MCF 10A (cell line): ENCODE measurements around the gene RBFA. TPM values are rescaled to one million over a fixed set of nuclear protein-coding genes. Genes with fewer than 3 reads are reported as not detected.
"Not testable (repeated sequence)": the region's sequence is repeated elsewhere in the genome, so short reads cannot be mapped to it uniquely, and the experiment has no call there.

Experiments
- BruUV-seq: library from RNA; stranded (reverse); fragments of 400-500 nt; replicated peaks from 2 replicates; lab custom pipeline; 2021; lab: Mats Ljungman, UMichigan
- CTCF ChIA-PET: fragments of 300-600 bp; sonication (Branson Sonifier 250); formaldehyde crosslinking; extraction: SDS; loops from one replicate; lab custom pipeline; 2021; ENCODE audit warnings: antibody characterized with exemption, inconsistent platforms; lab: Yijun Ruan, JAX
- POLR2A ChIA-PET: fragments of 300-600, 350-650 bp; sonication (Branson Sonifier 250); formaldehyde crosslinking; extraction: SDS; loops from one replicate; lab custom pipeline; 2020; ENCODE audit warnings: antibody characterized with exemption, inconsistent platforms; lab: Yijun Ruan, JAX
- DNase-seq: peaks from one replicate; pipeline ENCODE4 v3.0.0-alpha.2; 2018; ENCODE audit not compliant: unreplicated experiment
- H3K27ac Mint-ChIP-seq: one replicate; pipeline ENCODE4 v1.8.0; 2022; ENCODE audit warnings: mild to moderate bottlenecking, low read depth, mixed read lengths; ENCODE audit not compliant: unreplicated experiment
- H3K27me3 Mint-ChIP-seq: one replicate; pipeline ENCODE4 v1.8.0; 2022; ENCODE audit warnings: mixed read lengths; ENCODE audit not compliant: insufficient read depth, unreplicated experiment
- H3K36me3 Mint-ChIP-seq: one replicate; pipeline ENCODE4 v1.8.0; 2022; ENCODE audit warnings: mild to moderate bottlenecking, moderate library complexity, mixed read lengths; ENCODE audit not compliant: insufficient read depth, unreplicated experiment
- H3K4me1 Mint-ChIP-seq: one replicate; pipeline ENCODE4 v1.8.0; 2022; ENCODE audit warnings: mixed read lengths; ENCODE audit not compliant: insufficient read depth, unreplicated experiment
- H3K4me3 Mint-ChIP-seq: one replicate; pipeline ENCODE4 v1.8.0; 2022; ENCODE audit warnings: mild to moderate bottlenecking, moderate library complexity, mixed read lengths; ENCODE audit not compliant: unreplicated experiment
- H3K9me3 Mint-ChIP-seq: one replicate; pipeline ENCODE4 v1.8.0; 2022; ENCODE audit warnings: mixed read lengths; ENCODE audit not compliant: unreplicated experiment
- intact Hi-C: fragments of 100-400 bp; cut with micrococcal nuclease; formaldehyde crosslinking; loops from 2 replicates; pipeline ENCODE4 v1.14.1; 2022
- total RNA-seq: library from RNA; stranded (reverse); gene quantifications from 2 replicates; pipeline ENCODE4 v1.2.3, GENCODE V29; 2022
- TF ChIP-seq, protein P1 (sequence below): fragments of 200-600 bp; IDR thresholded peaks from one replicate; pipeline ENCODE4 v1.8.0; 2022; ENCODE audit warnings: antibody characterized with exemption, mild to moderate bottlenecking; ENCODE audit not compliant: unreplicated experiment

The RBFA gene
- total RNA-seq, 1 experiment from 2014 or later, result 47.4 TPM

DNA sequence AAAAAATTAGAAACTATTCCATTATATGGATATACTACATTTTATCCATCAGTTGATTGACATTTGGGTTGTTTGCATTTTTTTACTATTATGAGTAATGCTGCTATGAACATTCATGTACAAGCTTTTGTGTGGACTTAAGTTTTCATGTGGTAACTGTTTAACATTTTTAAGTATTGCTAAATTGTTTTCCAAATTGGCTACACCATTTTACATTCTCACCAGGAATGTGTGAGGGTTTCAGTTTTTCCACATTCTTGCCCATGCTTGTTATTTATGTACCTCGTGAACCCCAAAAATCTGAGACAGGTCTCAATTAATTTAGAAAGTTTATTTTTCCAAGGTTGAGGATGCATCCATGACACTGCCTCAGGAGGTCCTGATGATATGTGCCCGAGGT lies 42.7 kb upstream of the RBFA start:
- Mint-ChIP-seq H3K36me3 (peaks cover 17% of the 10 kb centered on the region), H3K9me3 (no peaks in the 10 kb centered on the region), H3K27me3 (no peaks in the 10 kb centered on the region), H3K4me3 (no peak overlapping the region), H3K27ac (no peak overlapping the region), H3K4me1 (peaks cover 6% of the 10 kb centered on the region)
- ChIA-PET POLR2A (interaction anchor here (0.6 to 7.3 kb wide), 7 partner anchors 12 to 85 kb away, joined by 3 to 113 read pairs (median 4); partner anchors contain the start of gene RBFA), CTCF (no interaction called here)
- TF ChIP-seq, protein P1, sequence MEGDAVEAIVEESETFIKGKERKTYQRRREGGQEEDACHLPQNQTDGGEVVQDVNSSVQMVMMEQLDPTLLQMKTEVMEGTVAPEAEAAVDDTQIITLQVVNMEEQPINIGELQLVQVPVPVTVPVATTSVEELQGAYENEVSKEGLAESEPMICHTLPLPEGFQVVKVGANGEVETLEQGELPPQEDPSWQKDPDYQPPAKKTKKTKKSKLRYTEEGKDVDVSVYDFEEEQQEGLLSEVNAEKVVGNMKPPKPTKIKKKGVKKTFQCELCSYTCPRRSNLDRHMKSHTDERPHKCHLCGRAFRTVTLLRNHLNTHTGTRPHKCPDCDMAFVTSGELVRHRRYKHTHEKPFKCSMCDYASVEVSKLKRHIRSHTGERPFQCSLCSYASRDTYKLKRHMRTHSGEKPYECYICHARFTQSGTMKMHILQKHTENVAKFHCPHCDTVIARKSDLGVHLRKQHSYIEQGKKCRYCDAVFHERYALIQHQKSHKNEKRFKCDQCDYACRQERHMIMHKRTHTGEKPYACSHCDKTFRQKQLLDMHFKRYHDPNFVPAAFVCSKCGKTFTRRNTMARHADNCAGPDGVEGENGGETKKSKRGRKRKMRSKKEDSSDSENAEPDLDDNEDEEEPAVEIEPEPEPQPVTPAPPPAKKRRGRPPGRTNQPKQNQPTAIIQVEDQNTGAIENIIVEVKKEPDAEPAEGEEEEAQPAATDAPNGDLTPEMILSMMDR, result no peak
- no TSS peak for BruUV-seq
- DNase-seq, result no peak
- intact Hi-C loops, result no loop called here

GRCh38 chr18:79999701-80000100 lies 34.5 kb upstream of the RBFA start:
- CTCF ChIA-PET, H3K36me3 Mint-ChIP-seq, H3K27me3 Mint-ChIP-seq, intact Hi-C loops, H3K4me3 Mint-ChIP-seq, H3K9me3 Mint-ChIP-seq, H3K4me1 Mint-ChIP-seq, BruUV-seq, DNase-seq, H3K27ac Mint-ChIP-seq: not testable (repeated sequence)
- POLR2A ChIA-PET, result interaction anchor here (0.8 kb wide), 1 partner anchor 11 kb away, joined by 3 read pairs; no protein-coding TSS in a partner anchor

DNA sequence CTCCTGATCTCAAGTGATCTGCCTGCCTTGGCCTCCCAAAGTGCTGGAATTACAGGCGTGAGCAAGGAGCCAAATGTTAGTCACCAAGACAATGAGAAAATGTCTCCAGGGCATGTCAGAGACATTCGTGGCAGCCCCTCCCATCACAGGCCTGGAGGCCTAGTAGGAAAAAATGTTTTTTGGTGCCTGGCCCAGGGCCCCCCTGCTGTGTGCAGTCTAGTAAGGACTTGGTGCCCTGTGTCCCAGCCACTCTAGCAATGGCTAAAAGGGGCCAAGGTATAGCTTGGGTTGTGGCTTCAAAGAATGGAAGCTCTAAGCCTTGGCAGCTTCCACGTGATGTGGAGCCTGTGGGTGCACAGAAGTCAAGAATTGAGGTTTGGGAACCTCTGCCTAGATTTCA lies 33.4 kb upstream of the RBFA start:
- H3K36me3 Mint-ChIP-seq, result no peaks in the 10 kb centered on the region
- TF ChIP-seq, protein P1, result no peak
- peaks cover 9% of the 10 kb centered on the region for H3K9me3 Mint-ChIP-seq
- intact Hi-C loops, result no loop called here
- no peak overlapping the region for H3K27ac Mint-ChIP-seq
- no peak overlapping the region for H3K4me3 Mint-ChIP-seq
- BruUV-seq, result no TSS peak
- ChIA-PET POLR2A (no interaction called here), CTCF (no interaction called here)
- H3K27me3 Mint-ChIP-seq, result no peaks in the 10 kb centered on the region
- H3K4me1 Mint-ChIP-seq, result no peaks in the 10 kb centered on the region
- DNase-seq, result no peak

DNA sequence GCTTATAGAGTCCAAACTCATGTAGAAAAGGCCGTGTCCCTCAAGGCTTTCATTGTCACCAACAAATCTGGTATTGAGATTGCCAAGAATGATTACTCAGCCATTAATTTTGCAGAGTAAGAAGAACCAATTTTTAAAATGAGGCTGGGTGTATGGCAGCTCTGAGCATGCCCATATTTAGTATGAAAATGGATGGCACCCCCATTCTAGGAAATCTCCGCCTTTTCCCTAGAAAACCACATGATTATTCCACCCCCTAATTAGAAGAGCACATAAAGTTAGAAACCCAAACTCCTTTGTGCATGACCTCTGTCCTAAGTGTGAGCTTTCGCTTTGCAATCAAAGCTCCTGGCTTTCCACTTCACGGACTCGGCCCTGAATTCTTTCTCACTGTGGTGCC lies 31.8 kb upstream of the RBFA start:
- Mint-ChIP-seq H3K4me1 (no peaks in the 10 kb centered on the region), H3K27me3 (no peaks in the 10 kb centered on the region), H3K4me3 (no peak overlapping the region), H3K36me3 (no peaks in the 10 kb centered on the region), H3K9me3 (peaks cover 9% of the 10 kb centered on the region), H3K27ac (no peak overlapping the region)
- BruUV-seq, result no TSS peak
- intact Hi-C loops, result no loop called here
- DNase-seq, result no peak
- ChIA-PET POLR2A (no interaction called here), CTCF (no interaction called here)
- TF ChIP-seq, protein P1, result no peak
